Measurements from ENCODE around the gene TAF4.
A peak's percentile ranks its signal among the peaks of the same experiment; 100 is the strongest.

TAF4 gene

DNA sequence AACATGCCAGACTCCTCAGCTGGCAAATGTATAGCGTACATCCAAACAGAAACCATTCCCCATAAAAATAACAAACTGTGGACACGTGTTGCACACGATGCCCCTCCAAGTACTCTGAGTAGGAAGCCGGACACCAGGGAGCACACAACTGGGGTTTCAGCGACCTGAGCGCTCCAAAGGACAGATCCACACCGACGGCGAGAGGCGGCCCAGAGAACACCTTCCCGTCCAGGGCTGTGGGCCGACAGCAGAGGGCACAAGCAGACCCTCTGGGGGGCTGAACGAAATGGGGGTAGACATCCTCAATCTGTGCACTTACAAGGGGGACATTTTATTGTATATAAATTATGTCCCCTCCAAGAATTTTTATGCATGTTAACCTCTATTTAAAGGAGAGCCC lies 24.7 kb downstream of the TAF4 start:
- TF ChIP-seq CTCF (IDR thresholded peaks at IDR 0.05; ENCODE audit: low read depth, low read length, missing control alignments), result no peak
- no peak for DNase-seq (ENCODE audit: low read depth)

DNA sequence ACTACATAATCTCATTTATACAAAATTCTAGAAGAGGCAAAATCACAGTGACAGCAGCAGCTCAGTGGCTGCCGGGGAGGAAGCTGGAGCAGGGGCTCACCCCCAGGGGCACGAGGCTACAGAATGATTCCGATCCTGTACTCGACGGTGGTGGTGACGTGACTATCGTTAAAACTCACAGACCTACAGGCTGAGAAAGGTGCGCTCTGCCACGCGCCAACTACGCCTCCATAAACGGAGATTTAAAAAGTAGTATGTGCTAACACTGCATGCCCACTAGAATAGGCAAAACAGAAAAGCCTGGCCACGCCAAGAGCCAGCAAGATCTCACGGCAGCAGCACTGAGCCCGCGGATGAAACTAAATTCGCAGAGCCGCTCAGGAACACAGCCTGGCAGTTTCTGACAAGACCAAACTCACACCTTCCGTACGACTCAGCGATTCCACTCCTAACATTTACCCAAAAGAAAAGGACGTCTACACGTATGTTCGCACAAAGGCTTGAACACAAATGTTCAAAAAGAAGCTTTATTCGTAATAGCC lies 25.2 kb downstream of the TAF4 start:
- no peak overlapping the region for H3K4me3 ChIP-seq (ENCODE audit: low read depth, low read length)
- no peak for DNase-seq (ENCODE audit: low read depth)
- no peak for TF ChIP-seq CTCF (IDR thresholded peaks at IDR 0.05; ENCODE audit: low read depth, low read length, missing control alignments)

More for the DNA sequence above, 24.7 kb downstream of the TAF4 start:
- H3K4me3 ChIP-seq (ENCODE audit: low read depth, low read length), result no peak overlapping the region

DNA sequence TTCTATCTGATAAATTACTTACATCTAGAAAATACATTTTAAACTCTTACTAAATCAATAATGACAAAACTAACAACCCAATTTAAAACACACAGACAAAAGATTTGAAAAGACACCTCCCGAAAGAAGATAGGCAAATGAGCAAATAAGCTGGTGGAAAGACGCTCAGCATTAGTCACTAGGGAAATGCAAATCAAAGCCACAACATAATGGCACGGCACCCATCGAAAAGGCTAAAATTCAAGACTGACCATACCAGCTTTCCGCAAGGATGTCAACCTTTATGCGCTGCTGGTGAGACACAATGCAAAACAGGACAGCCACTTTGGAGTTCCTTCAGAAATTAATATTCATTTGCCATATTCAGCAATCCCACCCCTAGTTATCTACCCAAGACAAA lies 25.9 kb downstream of the TAF4 start:
- no peak for DNase-seq (ENCODE audit: low read depth)
- TF ChIP-seq CTCF (IDR thresholded peaks at IDR 0.05; ENCODE audit: low read depth, low read length, missing control alignments), result no peak
- H3K4me3 ChIP-seq (ENCODE audit: low read depth, low read length), result no peak overlapping the region

DNA sequence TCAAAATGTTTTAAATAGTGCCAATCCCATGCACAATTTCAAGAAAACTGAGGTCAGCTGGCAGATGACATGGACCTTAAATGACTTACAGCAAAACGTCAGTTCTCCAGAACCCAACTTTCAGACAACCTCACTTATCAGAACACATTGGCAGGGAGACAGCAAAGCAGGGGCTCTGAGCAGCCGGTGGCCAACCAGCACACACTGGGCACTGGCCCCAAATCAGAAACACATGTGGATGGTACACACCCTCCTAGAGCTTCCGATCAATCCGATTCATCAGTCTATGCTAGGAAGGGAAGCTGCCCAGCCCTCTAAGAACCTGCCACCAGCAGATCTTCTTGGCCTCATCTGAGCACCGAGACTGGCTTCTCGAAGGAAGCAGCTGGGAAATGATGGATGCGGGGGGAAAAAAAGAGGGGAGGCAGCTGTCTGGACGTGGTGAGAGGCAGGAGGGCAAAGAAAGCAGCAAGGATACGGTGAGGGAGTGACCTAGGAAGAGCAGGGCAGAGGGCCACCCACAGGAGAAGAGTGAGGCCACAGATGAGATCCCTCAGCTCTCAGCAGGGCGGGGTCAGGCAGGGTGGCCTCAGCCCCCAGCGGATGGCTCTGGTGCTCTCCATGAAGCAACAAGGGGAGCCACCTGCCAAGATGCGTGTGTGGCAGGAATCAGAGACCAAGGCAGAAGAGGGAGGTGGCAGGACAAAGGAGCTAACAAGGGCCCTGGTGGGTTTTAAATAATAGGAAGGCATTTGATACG lies 32.9 kb downstream of the TAF4 start:
- DNase-seq (ENCODE audit: low read depth), result no peak

GRCh38 chr20:62031462-62032092 lies 34.1 kb downstream of the TAF4 start:
- H3K4me3 ChIP-seq (ENCODE audit: low read depth, low read length), result no peak overlapping the region
- no peak for TF ChIP-seq CTCF (IDR thresholded peaks at IDR 0.05; ENCODE audit: low read depth, low read length, missing control alignments)
- no peak for DNase-seq (ENCODE audit: low read depth)

More for the DNA sequence above, 32.9 kb downstream of the TAF4 start:
- no peak overlapping the region for H3K4me3 ChIP-seq (ENCODE audit: low read depth, low read length)
- no peak for TF ChIP-seq CTCF (IDR thresholded peaks at IDR 0.05; ENCODE audit: low read depth, low read length, missing control alignments)

DNA sequence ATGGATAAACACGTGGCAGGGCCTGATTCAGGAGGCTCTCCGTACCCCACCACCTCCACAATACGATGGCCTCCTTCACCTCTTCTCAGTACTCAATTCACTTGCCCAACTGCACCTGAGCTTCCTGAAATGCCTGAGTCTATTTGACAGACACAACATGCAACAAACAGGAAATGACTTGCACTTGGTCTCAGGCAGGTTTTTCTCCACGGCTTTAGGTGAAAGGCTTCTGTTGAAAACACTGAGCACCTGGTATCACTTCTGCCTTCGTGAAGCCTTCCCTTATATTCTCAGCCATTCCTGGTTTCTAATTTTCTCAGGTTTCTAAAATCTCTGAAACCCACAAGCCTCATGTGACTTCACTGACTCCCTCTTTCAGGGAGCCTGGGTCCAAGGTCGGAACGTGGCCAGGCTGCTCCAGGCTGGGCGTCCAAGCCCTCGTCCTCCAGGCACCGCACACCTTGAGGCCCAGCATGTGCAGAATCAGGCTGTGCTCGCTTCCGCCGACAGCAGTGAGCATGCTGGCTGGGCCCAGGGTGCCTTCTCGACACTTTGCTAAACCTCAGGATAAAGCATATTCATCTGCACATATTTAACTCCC lies 34.7 kb downstream of the TAF4 start:
- peak; percentile 73 for DNase-seq (ENCODE audit: low read depth)
- H3K4me3 ChIP-seq (ENCODE audit: low read depth, low read length), result no peak overlapping the region
- TF ChIP-seq CTCF (IDR thresholded peaks at IDR 0.05; ENCODE audit: low read depth, low read length, missing control alignments), result no peak

Data from GM12864 (cell line).